GM19468 (cell line): ENCODE measurements around the gene API5.
"Not testable (repeated sequence)": the region's sequence is repeated elsewhere in the genome, so short reads cannot be mapped to it uniquely, and the experiment has no call there.

ENCODE experiments used
- ATAC-seq: cut with Tn5 transposase; IDR thresholded peaks from one replicate; pipeline ENCODE4 v1.9.1; 2021; ENCODE audit warnings: mild to moderate bottlenecking, moderate library complexity, moderate number of reproducible peaks; ENCODE audit not compliant: unreplicated experiment; ENCODE audit errors: extremely low read depth

Gene API5

GRCh38 chr11:43311791-43312607 lies at the start of gene API5:
API5 (plus strand) TSS chr11:43311996; CDS start chr11:43312128, 132 bp downstream.
- peak; percentile 99 for ATAC-seq

GRCh38 chr11:43267856-43268580 lies 43.8 kb upstream of the API5 start:
- ATAC-seq = no peak

- no peak for ATAC-seq
Observed at GRCh38 chr11:43268786-43269185, 43.0 kb upstream of the API5 start.

GRCh38 chr11:43269254-43269918 lies 42.4 kb upstream of the API5 start:
- no peak for ATAC-seq

- ATAC-seq = no peak
Observed at GRCh38 chr11:43270468-43270867, 41.3 kb upstream of the API5 start.

- ATAC-seq = no peak
Observed at GRCh38 chr11:43278193-43278956, 33.4 kb upstream of the API5 start.

- peak; percentile 65 for ATAC-seq
Observed at GRCh38 chr11:43282607-43283440, 29.0 kb upstream of the API5 start.

- no peak for ATAC-seq
Observed at GRCh38 chr11:43285826-43286225, 26.0 kb upstream of the API5 start.

GRCh38 chr11:43289368-43289767 lies 22.4 kb upstream of the API5 start:
- no peak for ATAC-seq

GRCh38 chr11:43298397-43298796 lies 13.4 kb upstream of the API5 start:
- ATAC-seq = no peak

GRCh38 chr11:43315966-43316365 lies 4.2 kb downstream of the API5 start:
- ATAC-seq = no peak

GRCh38 chr11:43316451-43316850 lies 4.7 kb downstream of the API5 start:
- ATAC-seq = no peak

GRCh38 chr11:43327987-43328386 lies 16.2 kb downstream of the API5 start:
- ATAC-seq = no peak

GRCh38 chr11:43328482-43328881 lies 16.7 kb downstream of the API5 start:
- no peak for ATAC-seq

GRCh38 chr11:43341159-43341558 lies 29.4 kb downstream of the API5 start:
- no peak for ATAC-seq

GRCh38 chr11:43351426-43351825 lies 39.6 kb downstream of the API5 start:
- ATAC-seq = not testable (repeated sequence)

- ATAC-seq = no peak
Observed at GRCh38 chr11:43354311-43354710, 42.5 kb downstream of the API5 start.

GRCh38 chr11:43356336-43356735 lies 44.5 kb downstream of the API5 start:
- no peak for ATAC-seq

- ATAC-seq = no peak
Observed at GRCh38 chr11:43358279-43358800, 46.5 kb downstream of the API5 start.
